NCI-H748 treated with DMSO at 0.1 percent for 48 hours (cell line): Measurements from ENCODE around the gene POPDC2.
"Not testable (repeated sequence)": the region's sequence is repeated elsewhere in the genome, so short reads cannot be mapped to it uniquely, and the experiment has no call there.

ENCODE experiments used
- DNase-seq: peaks from one replicate; lab custom pipeline; 2025; lab: John Stamatoyannopoulos, UW

Gene POPDC2

GRCh38 chr3:119613201-119613600 is 47.2 kb downstream of the POPDC2 start:
- DNase-seq: no peak

- DNase-seq: no peak
Observed at GRCh38 chr3:119611664-119612063, 48.7 kb downstream of the POPDC2 start.

GRCh38 chr3:119609301-119609700 is 51.1 kb downstream of the POPDC2 start:
- DNase-seq: no peak

GRCh38 chr3:119608405-119609000 is 51.9 kb downstream of the POPDC2 start:
- DNase-seq: no peak

GRCh38 chr3:119604878-119605277 is 55.5 kb downstream of the POPDC2 start:
- DNase-seq: no peak

- no peak for DNase-seq
Observed at GRCh38 chr3:119602676-119603075, 57.7 kb downstream of the POPDC2 start.

- DNase-seq: no peak
Observed at GRCh38 chr3:119601154-119601553, 59.2 kb downstream of the POPDC2 start.

GRCh38 chr3:119600732-119601131 is 59.7 kb downstream of the POPDC2 start:
- no peak for DNase-seq

- no peak for DNase-seq
Observed at GRCh38 chr3:119599558-119600174, 60.7 kb downstream of the POPDC2 start.

- no peak for DNase-seq
Observed at GRCh38 chr3:119598410-119599098, 61.8 kb downstream of the POPDC2 start.

- DNase-seq: no peak
Observed at GRCh38 chr3:119597548-119598288, 62.7 kb downstream of the POPDC2 start, which contains the start of gene PLA1A. TSS of gene PLA1A (plus strand) at chr3:119597885. CDS start at chr3:119597914, 29 bp downstream.

GRCh38 chr3:119596398-119596797 is 64.0 kb downstream of the POPDC2 start:
- DNase-seq: no peak

- no peak for DNase-seq
Observed at GRCh38 chr3:119595639-119596334, 64.6 kb downstream of the POPDC2 start.

GRCh38 chr3:119594929-119595328 is 65.5 kb downstream of the POPDC2 start:
- not testable (repeated sequence) for DNase-seq

- no peak for DNase-seq
Observed at GRCh38 chr3:119594066-119594465, 66.3 kb downstream of the POPDC2 start.

GRCh38 chr3:119592861-119593260 is 67.5 kb downstream of the POPDC2 start:
- no peak for DNase-seq
